K562 (cell line): ENCODE data around the gene AIF1L. TPM values are rescaled to one million over a fixed set of nuclear protein-coding genes. Genes with fewer than 3 reads are reported as not detected.
A peak's percentile ranks its signal among the peaks of the same experiment; 100 is the strongest.

Source experiments
- ATAC-seq: fragments of 200-7000 bp; cut with Tn5 transposase; 3 replicates; pipeline ENCODE4 v1.9.1; 2020; ENCODE audit warnings: moderate library complexity
- BruUV-seq: library from RNA; stranded (reverse); fragments of 400-500 nt; replicated peaks from 2 replicates; lab custom pipeline; 2021; lab: Mats Ljungman, UMichigan
- CTCF ChIA-PET: fragments of 300-600 bp; formaldehyde crosslinking; extraction: SDS; loops from one replicate; lab custom pipeline; 2021; ENCODE audit warnings: low intra/inter-chr PET ratio; lab: Yijun Ruan, JAX
- POLR2A ChIA-PET: fragments of 300-600, 350-650 bp; sonication (Branson Sonifier 250); formaldehyde crosslinking; extraction: SDS; loops from one replicate; lab custom pipeline; 2021; ENCODE audit warnings: antibody characterized with exemption, inconsistent platforms; lab: Yijun Ruan, JAX
- DNase-seq, 4 experiments: peaks; one replicate each; pipeline versions ENCODE4 v3.0.0 to v3.0.0-alpha.2; 2011 to 2018; ENCODE audit warnings: low spot score in 3 of 4, mixed read lengths in 3 of 4; ENCODE audit errors: extremely low read depth in 1 of 4
- FAIRE-seq: peaks from 2 replicates; lab custom pipeline; 2011; peaks lifted over from hg19 to GRCh38; lab: Jason Lieb, UNC
- H2AFZ ChIP-seq: 2 replicates; pipeline ENCODE4 v1.6.0; 2011; ENCODE audit warnings: low read depth, low read length, control low read depth, inconsistent platforms
- H3K27ac ChIP-seq: fragments of 200-600 bp; 3 replicates; pipeline ENCODE4 v1.8.0; 2011; ENCODE audit warnings: low read depth, mild to moderate bottlenecking, control low read depth, inconsistent platforms, low read length, moderate library complexity, mixed read lengths; ENCODE audit errors: extremely low read depth
- H3K27me3 ChIP-seq, 2 experiments: fragments of 300-600 bp in 1 of 2; 2 replicates in 1 of 2; 3 replicates in 1 of 2; pipeline versions ENCODE4 v1.6.0 to v1.8.0; 2011; ENCODE audit warnings: inconsistent platforms in 2 of 2, low read length in 2 of 2, mild to moderate bottlenecking in 1 of 2, mixed read lengths in 1 of 2, moderate library complexity in 1 of 2; ENCODE audit not compliant: control insufficient read depth in 2 of 2, insufficient read depth in 2 of 2
- H3K36me3 ChIP-seq: fragments of 300-600 bp; 3 replicates; pipeline ENCODE4 v1.8.0; 2011; ENCODE audit warnings: mild to moderate bottlenecking, low read length, inconsistent platforms; ENCODE audit not compliant: control insufficient read depth, insufficient read depth
- H3K4me1 ChIP-seq, 2 experiments: fragments of 200-600 bp in 1 of 2; replicated peaks in 1 of 2; 2 replicates in 1 of 2; 3 replicates in 1 of 2; pipeline versions ENCODE4 v1.5.1 to v1.8.0; 2011; ENCODE audit warnings: inconsistent platforms in 2 of 2, low read length in 2 of 2, mild to moderate bottlenecking in 1 of 2, mixed read lengths in 1 of 2, moderate library complexity in 1 of 2; ENCODE audit not compliant: control insufficient read depth in 2 of 2, insufficient read depth in 2 of 2
- H3K4me2 ChIP-seq: 2 replicates; pipeline ENCODE4 v1.6.1; 2011; ENCODE audit warnings: low read length, control low read depth, inconsistent platforms, mixed read lengths; ENCODE audit not compliant: insufficient read depth
- H3K4me3 ChIP-seq: fragments of 200-600 bp; sonication (generic), shearing (Covaris generic); 2 replicates; pipeline ENCODE4 v1.5.1; 2016; ENCODE audit warnings: control low read depth, inconsistent platforms
- H3K79me2 ChIP-seq: fragments of 200-600 bp; 3 replicates; pipeline ENCODE4 v1.8.0; 2011; ENCODE audit warnings: low read length, inconsistent platforms; ENCODE audit not compliant: control insufficient read depth, insufficient read depth
- H3K9ac ChIP-seq, 2 experiments: 2 replicates each; pipeline versions ENCODE4 v1.6.0 to v1.6.1; 2011; ENCODE audit warnings: low read depth in 2 of 2, low read length in 2 of 2, control low read depth in 1 of 2, inconsistent platforms in 1 of 2, mild to moderate bottlenecking in 1 of 2, mixed read lengths in 1 of 2; ENCODE audit not compliant: insufficient read depth in 1 of 2
- H3K9me1 ChIP-seq: one replicate; pipeline ENCODE4 v1.6.0; 2011; ENCODE audit warnings: inconsistent platforms, mild to moderate bottlenecking, low read length, moderate library complexity; ENCODE audit not compliant: control insufficient read depth, insufficient read depth
- H3K9me3 ChIP-seq: replicated peaks from 2 replicates; pipeline ENCODE4 v1.5.1; 2011; ENCODE audit warnings: low read depth, low read length, inconsistent platforms; ENCODE audit not compliant: control insufficient read depth, insufficient read depth
- H4K20me1 ChIP-seq: replicated peaks from 2 replicates; pipeline ENCODE4 v1.6.1; 2011; ENCODE audit warnings: low read length, inconsistent platforms, mixed read lengths; ENCODE audit not compliant: control insufficient read depth, insufficient read depth
- E2F1 ChIP-seq: sonication (generic); formaldehyde crosslinking; IDR thresholded peaks from 2 replicates; pipeline ENCODE4 v1.8.1; 2023; ENCODE audit warnings: mild to moderate bottlenecking, missing genetic modification reagents, moderate library complexity
- ZBTB49 ChIP-seq: sonication (generic); formaldehyde crosslinking; IDR thresholded peaks from 2 replicates; pipeline ENCODE4 v1.8.0; 2022; ENCODE audit warnings: missing genetic modification reagents, mild to moderate bottlenecking, borderline replicate concordance
- WGBS: fragments of 100-300 bp; shearing (Covaris generic); methylation state at CpG from one replicate; pipeline ENCODE4 v1.1.6; 2016; ENCODE audit warnings: low coverage, mixed read lengths; ENCODE audit not compliant: insufficient coverage; ENCODE audit errors: missing lambda C conversion rate; 5-methylcytosine and 5-hydroxymethylcytosine counted together
- in situ Hi-C: fragments of 300-500 bp; cut with MboI; formaldehyde crosslinking; loops from 4 replicates; pipeline ENCODE4 v1.15.0; 2018; ENCODE audit warnings: inconsistent platforms, mixed read lengths
- intact Hi-C: fragments of 100-400 bp; cut with micrococcal nuclease; formaldehyde crosslinking; loops from 2 replicates; pipeline ENCODE4 v1.14.2; 2022
- polyA plus RNA-seq, 8 experiments: library from polyadenylated mRNA; depleted of rRNA in 4 of 8; stranded (reverse) in 5 of 8; unstranded in 3 of 8; fragments of >200 nt; fragmentation: Nextera tagmentation in 2 of 8; fragmentation: Illumina TruSeq in 1 of 8; extraction: Ambion mirVana in 2 of 8; extraction: Trizol in 1 of 8; gene quantifications; 2 replicates each; pipeline versions ENCODE4 v1.2.1 to v1.2.3, GENCODE V29; 2011 to 2014; ENCODE audit warnings: inconsistent platforms in 1 of 8, missing spikeins in 1 of 8
- total RNA-seq, 7 experiments: library from RNA; depleted of rRNA in 6 of 7; stranded (reverse); fragments of >200 nt in 6 of 7; fragmentation: Illumina TruSeq in 2 of 7; extraction: Trizol in 2 of 7; gene quantifications; 2 replicates each; pipeline versions ENCODE4 v1.2.1 to v1.2.3, GENCODE V29; 2011 to 2021; ENCODE audit warnings: low replicate concordance in 1 of 7
- TF ChIP-seq, protein P1 (sequence below), 2 experiments: fragments of 450-650 bp in 1 of 2; sonication (generic) in 1 of 2; formaldehyde crosslinking in 1 of 2; IDR thresholded peaks in 1 of 2; conservative IDR thresholded peaks in 1 of 2; 2 replicates each; pipeline versions ENCODE4 v1.6.1 to v1.8.1; 2016 to 2023; ENCODE audit warnings: mild to moderate bottlenecking in 2 of 2, moderate library complexity in 2 of 2, inconsistent platforms in 1 of 2, missing genetic modification reagents in 1 of 2
- TF ChIP-seq, protein P2 (sequence below): sonication (generic); formaldehyde crosslinking; IDR thresholded peaks from 2 replicates; pipeline ENCODE4 v1.8.1; 2023; ENCODE audit warnings: mild to moderate bottlenecking, missing genetic modification reagents
- TF ChIP-seq, protein P3 (sequence below), 2 experiments: fragments of 450-650 bp in 1 of 2; sonication (generic) in 1 of 2; formaldehyde crosslinking; conservative IDR thresholded peaks; 2 replicates each; pipeline versions ENCODE4 v1.4.0 to v1.8.1; 2020 to 2022; ENCODE audit warnings: mild to moderate bottlenecking in 1 of 2, missing genetic modification reagents in 1 of 2

The AIF1L gene
- total and polyA plus RNA-seq, 9 of the 15 experiments (the other 6 are each of a cell fraction or from before 2014, with no cell fraction given), result 0.34 to 9.1 (median 1.3) TPM

GRCh38 chr9:131125288-131126058, 29.1 kb downstream of the AIF1L start, which contains the start of gene NUP214 (continued):
- TF ChIP-seq, protein P1, sequence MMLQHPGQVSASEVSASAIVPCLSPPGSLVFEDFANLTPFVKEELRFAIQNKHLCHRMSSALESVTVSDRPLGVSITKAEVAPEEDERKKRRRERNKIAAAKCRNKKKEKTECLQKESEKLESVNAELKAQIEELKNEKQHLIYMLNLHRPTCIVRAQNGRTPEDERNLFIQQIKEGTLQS (IDR thresholded peaks at IDR 0.05), result no peak
- TF ChIP-seq, protein P1 (CRISPR knock-in tag; conservative IDR thresholded peaks at IDR 0.05), result peak; percentile 97
- peak; percentile 100 for TF ChIP-seq E2F1
- TF ChIP-seq, all 486 proteins: peak for 5

- H3K9ac ChIP-seq, result peak overlapping the region; percentile 83 to 92
- POLR2A ChIA-PET, result interaction anchor here (1.1 to 75.1 kb wide), 18 partner anchors 7 to 303 kb away, joined by 4 to 3336 read pairs (median 10); partner anchors contain the start of genes AIF1L and FAM78A
- CTCF ChIA-PET, result no interaction called here
- H3K79me2 ChIP-seq, result peaks cover 47% of the 10 kb centered on the region
- H3K4me3 ChIP-seq, result peak overlapping the region; percentile 48
- H4K20me1 ChIP-seq, result peaks cover 8% of the 10 kb centered on the region
- peaks cover 52% of the 10 kb centered on the region for H3K36me3 ChIP-seq
- ATAC-seq (peak; percentile 0), FAIRE-seq (no peak), DNase-seq (peak in 2 of 4 experiments; percentile 69 to 82)
- no peaks in the 10 kb centered on the region for H3K9me3 ChIP-seq
- BruUV-seq, result TSS peak; percentile 41
- no peak for TF ChIP-seq ZBTB49 (CRISPR knock-in tag)
- TF ChIP-seq, protein P2, sequence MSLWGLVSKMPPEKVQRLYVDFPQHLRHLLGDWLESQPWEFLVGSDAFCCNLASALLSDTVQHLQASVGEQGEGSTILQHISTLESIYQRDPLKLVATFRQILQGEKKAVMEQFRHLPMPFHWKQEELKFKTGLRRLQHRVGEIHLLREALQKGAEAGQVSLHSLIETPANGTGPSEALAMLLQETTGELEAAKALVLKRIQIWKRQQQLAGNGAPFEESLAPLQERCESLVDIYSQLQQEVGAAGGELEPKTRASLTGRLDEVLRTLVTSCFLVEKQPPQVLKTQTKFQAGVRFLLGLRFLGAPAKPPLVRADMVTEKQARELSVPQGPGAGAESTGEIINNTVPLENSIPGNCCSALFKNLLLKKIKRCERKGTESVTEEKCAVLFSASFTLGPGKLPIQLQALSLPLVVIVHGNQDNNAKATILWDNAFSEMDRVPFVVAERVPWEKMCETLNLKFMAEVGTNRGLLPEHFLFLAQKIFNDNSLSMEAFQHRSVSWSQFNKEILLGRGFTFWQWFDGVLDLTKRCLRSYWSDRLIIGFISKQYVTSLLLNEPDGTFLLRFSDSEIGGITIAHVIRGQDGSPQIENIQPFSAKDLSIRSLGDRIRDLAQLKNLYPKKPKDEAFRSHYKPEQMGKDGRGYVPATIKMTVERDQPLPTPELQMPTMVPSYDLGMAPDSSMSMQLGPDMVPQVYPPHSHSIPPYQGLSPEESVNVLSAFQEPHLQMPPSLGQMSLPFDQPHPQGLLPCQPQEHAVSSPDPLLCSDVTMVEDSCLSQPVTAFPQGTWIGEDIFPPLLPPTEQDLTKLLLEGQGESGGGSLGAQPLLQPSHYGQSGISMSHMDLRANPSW (CRISPR knock-in tag), result 0 out of 2 replicates have a peak, but pooled peaks have one; percentile 12
- TF ChIP-seq, protein P3, sequence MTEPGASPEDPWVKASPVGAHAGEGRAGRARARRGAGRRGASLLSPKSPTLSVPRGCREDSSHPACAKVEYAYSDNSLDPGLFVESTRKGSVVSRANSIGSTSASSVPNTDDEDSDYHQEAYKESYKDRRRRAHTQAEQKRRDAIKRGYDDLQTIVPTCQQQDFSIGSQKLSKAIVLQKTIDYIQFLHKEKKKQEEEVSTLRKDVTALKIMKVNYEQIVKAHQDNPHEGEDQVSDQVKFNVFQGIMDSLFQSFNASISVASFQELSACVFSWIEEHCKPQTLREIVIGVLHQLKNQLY (CRISPR knock-in tag; conservative IDR thresholded peaks at IDR 0.05), result 0 out of 4 replicates have a peak, but pooled peaks of 1 of the 2 experiments have one; percentile 18
- peak overlapping the region; percentile 94 for H3K4me2 ChIP-seq
- peaks cover 7 to 8% of the 10 kb centered on the region in 2 experiments; a peak in 3 of 5 replicates for H3K27me3 ChIP-seq
- peak overlapping the region; percentile 86 for H2AFZ ChIP-seq
- peaks cover 5% of the 10 kb centered on the region for H3K9me1 ChIP-seq
- H3K4me1 ChIP-seq, result peaks cover 13 to 23% of the 10 kb centered on the region in 2 experiments
- in situ Hi-C loops, result no loop called here
- under 1% methylated on average over 11 of the region's 11 CpGs for WGBS
- H3K27ac ChIP-seq, result peak overlapping the region; percentile 76
- intact Hi-C loops, result loop anchor here (10.0 kb wide), 1 partner anchor 209 kb away; no protein-coding TSS in a partner anchor
Measured at GRCh38 chr9:131126059-131126426, 29.7 kb downstream of the AIF1L start.
